ENCODE data around the gene BCL10.

Gene BCL10

DNA sequence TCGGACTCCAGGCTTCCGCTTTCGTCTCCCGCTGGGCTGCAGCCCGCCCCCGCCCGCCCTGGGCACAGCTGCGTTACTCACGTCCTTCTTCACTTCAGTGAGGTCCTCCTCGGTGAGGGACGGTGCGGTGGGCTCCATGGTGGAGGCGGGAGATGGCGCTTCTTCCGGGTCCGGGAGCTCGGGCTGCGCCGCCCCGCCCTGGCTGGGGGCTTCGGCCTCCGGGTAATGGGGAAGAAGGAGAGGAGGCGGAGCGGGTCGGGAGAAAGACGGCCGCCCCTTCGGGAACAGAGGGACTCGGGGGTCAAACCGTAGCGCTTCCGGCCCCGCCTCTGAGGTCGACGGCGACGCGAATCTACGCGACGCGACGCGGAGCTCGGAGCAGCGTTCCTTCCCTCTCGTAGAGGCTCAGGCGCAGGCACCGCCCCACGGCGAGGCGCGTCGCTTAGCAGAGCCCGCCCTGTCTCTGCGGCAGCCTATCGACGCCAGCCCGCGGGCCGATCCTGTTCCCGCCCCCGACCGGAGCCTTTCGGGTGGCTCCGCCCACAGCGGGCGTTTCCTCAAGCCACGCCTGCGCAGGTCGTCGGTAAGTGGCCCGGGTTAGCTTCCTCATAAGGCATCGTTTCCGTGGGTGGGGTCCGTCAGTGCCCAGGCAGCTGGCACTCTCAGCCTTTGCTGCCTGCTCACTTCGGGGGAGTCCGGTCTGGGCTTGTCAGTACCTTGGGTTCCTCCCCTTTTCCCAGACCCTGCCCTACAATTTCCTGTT is at the start of gene BCL10:
Gene BCL10, minus strand, starts transcription at position 418 of the 763 bp plus-strand sequence. Its CDS starts 280 bp downstream, at position 138.
- peak; percentile 99 for DNase-seq

DNA sequence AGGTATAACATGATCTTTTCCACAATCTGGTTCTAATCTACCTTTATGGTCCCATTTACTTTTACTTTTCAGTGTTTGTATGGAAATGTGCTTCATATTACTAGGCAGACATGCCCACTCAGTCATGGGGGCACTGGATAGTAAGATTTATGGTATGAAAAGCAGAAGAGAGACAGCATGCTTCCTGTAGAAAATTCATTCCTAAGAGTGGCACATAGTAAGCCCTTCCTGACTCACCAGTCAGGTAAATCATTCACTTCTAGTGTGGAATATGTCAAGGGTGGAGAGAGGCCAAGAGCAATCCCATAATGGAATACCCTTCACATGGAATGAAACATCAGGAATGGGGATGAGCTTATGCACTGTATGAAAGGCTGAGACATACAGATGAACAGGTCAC is 49.5 kb upstream of the BCL10 start:
- DNase-seq, result no peak

DNA sequence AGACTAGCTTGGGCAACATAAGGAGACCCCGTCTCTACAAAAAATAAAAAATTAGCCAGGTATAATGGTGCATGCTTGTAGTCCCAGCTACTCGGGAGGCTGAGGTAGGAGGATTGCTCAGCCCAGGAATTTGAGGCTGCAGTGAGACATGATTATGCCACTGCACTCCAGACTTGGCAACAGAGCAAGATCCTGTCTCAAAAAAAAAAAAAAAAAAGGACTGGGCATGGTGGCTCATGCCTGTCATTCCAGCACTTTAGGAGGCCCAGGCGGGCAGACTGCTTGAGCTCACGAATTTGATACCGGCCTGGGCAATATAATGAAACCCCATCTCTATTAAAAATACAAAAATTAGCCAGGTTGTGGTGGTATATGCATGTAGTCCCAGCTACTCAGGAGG is 47.3 kb upstream of the BCL10 start:
- DNase-seq, result no peak

DNA sequence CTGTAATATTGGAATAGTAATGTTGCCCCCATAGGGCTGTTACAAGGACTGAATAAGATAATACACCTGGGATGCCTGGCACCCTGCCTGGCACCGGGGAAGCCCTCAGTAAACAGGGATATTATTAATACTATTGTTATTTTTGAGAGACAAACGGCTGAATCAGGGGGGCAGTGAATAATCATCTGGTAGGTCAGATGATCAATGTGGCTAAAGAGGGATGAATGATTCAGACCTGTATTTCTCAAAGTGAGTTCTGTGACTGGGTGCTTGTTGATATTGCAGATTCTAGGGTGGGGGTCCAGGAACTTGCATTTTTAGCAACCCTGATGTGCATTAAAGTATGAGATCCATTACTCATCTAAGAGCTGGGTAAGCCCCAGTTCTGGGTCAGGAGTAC is 46.2 kb upstream of the BCL10 start:
- no peak for DNase-seq

DNA sequence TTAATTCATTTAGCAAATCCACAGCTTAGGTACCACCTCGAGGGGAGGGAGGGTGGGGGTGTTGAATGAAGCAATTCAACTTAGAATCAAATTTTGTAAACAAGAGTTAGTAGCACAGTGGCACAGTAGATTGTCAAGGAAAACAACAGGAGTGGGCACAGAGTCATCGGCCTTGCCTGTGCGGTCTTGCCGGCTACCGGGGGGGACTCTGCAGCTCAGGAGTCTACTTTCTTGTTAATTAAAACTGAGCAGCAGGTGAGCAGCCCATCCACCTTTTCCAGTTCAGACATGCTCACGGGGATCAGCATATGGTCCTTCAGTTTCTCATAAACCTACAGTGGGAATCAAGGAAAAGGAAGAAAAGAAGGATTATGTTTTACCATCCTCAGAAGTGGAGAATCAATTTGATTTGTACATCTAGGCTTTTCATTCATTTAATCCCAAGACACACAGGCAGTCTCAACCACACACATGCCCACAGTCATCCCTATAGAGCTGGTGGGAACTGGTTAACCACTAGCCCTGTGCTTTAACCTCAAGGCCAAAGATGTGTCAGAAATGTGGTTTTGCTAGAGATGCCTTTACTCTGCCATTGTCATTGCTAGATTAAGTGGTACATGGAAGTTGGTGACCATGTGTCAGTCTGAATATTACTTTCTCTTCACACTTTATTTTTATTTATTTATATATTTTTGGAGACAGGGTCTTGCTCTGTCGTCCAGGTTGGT is 45.0 kb upstream of the BCL10 start:
- peak; percentile 62 for DNase-seq

DNA sequence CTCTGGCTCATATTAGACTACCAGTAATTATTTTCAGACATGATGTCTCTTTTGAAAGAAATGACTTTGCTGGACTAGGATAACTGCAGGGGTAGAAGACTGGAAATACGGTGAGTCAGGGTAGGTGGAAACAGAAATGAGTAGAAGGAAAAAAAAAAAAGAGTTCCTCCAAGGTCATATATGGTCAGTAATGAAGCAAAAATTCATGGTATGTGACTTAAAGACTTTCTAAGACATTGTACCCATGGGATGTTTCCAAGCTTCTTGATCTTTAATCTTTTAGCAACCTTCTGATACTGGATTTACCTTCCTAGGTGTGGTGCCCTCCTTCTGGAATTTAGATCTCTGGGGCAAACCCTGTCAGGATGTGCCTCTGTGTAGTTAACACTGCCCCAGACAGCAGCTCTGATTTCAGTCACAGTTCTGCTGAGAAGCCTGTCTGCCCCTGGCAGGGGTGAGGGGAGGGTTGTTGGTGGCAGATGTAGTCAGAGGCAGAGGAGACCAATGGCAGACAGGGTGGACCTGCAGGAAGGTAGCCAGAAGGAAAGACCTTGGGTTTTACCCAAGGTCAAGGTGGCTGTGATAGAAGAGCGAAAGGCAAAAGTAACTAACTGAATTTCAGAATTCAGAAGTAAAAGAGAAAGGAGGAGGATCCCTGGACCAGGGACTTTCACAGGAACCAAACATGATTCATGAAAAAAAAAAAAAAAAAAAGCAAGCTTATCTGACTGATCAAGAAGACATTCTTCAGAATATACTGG is 44.1 kb upstream of the BCL10 start:
- DNase-seq, result no peak

DNA sequence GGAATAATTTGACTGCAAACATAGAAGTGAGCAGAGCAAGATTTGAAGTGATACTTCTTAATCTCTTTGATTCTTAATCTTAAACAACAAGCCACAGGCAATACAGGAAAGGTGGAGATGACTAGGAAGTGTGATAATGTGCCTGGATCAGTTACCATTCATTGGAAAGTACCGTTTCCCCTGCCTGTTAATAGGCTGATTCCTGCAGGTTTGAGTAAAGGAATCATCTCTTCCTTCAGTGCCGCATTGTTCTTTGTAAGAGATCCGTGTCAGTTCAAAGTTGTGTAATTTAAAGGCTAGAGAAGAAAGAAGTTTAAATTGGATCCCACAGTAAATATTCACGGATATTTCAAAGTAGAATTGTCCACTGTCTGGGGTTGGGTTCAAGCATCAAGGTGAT is 43.5 kb upstream of the BCL10 start:
- no peak for DNase-seq

DNA sequence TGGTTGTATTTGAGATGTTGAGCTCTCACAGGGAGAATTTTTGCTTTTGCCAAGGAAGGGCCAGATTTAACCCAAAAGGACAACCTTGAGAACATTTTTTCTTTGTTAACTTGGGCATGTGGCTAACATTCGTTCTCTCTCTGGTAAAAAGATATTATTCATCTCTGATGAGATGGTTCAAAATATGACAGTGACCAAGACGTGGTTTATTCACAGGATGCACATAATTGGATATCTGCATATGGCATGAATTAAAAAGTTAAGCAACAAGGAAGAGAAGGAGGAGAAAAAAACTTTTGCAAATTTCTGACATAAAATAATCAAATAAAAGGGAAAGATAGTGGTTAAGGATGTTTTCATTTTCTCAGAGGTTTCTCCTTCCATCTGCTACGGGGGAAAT is 43.1 kb upstream of the BCL10 start:
- no peak for DNase-seq

DNA sequence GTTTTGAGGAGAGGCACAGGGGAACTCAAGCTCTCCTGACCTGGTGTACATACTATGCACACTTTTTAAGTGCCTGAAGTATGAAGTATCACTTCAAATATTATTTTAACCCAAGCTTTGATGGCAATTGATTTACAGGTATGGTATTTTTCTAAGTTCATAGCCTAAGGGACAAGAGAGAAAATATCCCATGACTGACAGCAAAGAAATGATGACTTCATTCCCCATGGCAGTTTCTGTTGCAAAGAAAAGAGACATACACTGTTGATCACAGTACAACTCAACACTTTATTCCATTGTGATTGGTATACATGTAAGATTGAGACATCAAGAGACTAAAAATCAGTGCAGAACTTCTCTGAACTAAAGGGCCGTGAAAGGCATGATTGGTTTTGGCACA is 41.8 kb upstream of the BCL10 start:
- DNase-seq, result no peak

DNA sequence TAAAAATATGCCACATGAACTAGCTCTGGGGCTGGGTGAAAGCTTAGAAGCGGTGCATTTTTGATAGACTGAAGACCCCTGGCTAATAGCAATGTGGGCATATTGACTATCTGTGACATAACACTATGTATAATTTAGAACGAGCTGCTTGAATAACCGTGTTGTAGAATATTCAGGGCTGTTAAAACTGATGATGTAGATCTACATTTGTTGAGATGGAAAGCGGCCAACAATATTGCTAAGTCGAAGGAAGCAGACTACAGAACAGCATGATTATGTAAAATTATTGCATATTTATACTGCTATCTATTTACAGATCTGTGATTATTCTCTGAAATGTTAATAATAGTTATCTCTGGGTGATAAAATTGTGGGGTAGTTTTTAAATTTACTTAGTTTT is 41.1 kb upstream of the BCL10 start:
- DNase-seq, result no peak

DNA sequence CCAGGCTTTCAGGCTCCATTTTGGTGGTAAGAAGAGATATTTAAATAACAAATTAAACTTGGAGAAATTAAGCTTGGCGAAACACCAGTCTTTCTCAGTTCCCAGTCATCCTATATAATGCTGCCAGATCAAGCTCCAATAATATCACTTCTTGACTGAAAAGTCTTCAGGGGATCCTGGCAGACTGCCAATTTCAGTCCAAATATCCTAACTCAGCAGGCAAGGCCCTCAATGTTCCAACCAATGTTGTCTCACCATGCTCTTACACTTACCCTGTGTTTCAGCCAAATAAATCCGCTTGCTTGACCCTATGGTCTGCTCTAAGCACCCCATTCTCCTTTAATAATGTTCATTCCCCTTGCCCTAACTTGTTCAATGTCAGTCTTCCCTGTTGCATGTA is 39.9 kb upstream of the BCL10 start:
- no peak for DNase-seq

DNA sequence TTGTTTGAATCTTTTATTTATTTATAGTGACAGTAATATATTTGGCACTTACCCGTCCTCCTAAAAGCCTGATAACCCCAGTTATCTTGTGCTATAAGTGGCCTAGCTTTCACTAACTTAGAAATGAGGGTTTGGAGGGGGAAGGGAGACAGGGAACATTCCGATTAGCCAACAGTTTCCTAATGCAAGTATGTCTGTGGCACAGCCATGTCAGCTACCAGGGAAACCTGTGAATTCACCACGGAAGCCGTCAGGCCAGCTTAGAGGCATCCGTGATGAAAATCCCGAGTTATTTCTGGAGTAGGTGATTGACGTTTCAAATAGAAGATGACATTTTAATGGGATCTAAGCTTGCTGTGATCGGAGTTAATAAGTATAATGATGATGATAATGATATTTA is 39.4 kb upstream of the BCL10 start:
- DNase-seq, result no peak

DNA sequence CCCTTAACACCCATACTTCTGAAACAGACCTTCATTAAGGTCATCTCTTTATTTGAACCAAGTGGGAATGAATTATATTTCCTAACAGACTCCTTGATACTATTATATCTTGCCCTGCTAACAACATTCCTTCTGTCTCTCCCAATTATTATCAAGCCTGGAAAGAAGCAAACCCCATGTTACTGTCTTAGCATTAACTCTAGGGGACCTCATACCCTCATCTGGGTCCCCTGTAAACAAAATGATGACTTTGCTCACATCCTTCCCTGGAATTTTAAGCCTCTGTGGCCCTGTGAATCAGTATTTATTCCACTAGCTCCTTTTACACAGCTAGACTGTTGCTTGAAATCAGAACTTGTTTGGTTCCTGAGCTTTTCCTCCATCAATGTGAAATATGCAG is 38.3 kb upstream of the BCL10 start:
- DNase-seq, result no peak

DNA sequence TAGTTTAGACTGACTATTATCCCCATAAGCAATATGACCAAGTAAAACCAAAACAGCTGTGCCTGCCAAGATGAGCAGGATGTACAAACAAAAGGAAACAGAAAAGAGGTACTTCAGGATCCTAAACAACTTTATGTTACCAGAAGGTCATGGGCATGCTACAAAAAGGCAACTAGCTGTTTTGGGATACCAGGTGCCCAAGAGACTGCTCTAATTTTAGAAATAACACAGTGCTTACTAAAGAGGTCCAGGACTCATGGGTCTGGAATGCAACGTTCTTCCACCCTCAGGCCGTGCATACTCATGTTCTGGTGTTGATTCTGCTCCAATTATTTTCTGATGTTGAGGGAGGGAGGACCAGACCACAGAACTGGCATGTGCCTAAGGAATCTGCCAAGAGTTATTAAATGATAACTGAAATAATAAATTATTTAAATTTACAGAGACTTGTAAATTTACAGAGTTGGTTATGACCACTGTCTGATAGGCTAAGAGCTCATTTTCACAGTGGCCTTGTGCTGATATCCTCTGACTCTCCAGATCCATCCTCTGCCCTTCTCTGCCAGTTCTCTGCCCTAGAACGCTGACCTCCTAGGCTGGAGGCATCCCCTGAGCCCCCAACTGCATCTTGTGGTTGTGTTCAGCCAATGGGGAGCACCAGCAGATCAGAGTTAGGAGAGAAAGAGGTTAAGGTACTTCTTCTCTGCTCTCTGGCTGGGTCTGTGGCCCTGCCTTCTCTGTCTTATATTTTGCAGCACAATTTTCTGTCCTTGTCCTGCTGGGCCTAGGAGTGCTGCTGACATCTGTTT is 37.7 kb upstream of the BCL10 start:
- no peak for DNase-seq

DNA sequence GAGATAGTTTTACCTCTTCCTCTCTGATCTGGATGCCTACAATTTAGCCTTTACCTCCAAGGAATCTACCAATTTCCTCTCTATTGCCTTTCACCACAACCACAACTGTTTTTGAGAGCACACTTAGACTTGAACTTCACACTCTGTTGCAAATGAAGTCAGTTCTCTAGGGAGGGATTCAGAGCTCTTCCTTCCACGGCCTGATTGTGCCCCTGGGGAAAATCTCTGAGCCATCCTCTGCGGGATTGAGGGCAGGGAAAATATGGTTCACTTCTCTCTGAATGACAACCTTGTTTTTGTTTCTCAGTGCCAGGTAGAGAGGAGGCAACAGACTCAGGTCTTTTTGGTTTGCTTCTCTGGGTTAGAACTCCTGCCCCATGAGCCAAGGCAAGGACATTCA is 35.4 kb upstream of the BCL10 start:
- DNase-seq, result no peak

DNA sequence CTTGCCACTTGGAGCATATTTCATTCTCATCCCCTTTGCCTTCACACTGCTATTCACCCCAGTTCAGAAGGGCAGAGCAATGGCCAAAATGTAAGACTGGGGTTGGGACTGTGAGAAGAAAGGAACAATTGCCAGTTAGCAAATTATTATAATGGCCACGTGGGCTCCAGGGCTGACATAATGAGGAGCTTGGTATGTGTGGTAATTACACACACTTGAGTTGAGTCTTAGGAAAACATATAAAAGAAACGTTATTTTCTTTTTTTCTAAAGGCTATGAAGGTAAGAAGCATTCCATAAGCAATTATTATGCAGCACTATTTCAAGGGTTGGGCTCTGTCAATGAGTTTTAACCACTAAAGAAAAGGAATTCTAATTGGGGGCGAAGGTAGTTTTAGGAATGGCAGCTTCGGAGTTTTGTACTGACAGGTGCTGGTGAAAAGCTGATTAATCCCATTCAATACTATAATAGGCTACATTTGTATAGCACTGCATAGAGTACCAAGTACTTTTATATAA is 32.5 kb upstream of the BCL10 start:
- no peak for DNase-seq

DNA sequence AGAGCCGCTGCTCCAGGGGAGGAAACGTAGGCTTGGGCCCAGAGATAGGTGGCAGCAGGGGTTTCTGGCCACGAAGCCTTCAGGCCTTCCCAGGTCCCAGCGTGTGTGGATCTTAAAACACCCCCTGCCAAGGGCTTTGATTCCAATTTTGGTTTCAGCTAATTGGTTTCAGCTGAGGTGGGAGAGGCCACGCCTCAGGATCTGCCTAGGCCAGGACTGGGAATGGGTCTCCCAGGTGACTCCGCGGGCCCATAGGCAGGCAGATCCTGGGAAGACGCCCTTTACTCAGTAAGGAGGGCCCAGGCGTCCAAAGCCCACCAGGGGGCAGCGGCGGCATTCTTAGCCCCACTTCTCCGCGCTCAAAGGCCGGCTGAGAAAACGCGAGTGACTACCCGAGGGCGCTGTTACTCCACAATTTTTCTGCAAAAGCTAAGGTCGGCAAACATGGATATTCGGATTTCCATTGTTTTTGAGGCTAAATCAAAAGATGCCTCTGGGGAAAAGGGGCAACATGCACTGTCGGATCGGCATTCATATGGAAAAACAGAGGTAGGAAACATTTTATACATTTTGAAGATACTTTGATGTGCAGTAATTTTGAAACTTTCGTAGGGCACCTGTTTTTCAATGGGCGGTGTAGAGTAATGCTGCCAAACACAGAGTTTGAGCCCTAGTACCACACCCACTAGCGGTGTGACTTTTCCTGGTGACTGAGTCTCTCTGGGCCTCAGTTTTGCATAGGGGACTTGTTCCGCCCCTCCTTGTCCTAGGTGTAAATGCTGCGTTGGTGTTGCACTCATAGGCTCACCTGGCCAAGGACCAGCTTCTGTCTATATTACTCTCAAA is 31.8 kb upstream of the BCL10 start:
- peak; percentile 90 for DNase-seq

DNA sequence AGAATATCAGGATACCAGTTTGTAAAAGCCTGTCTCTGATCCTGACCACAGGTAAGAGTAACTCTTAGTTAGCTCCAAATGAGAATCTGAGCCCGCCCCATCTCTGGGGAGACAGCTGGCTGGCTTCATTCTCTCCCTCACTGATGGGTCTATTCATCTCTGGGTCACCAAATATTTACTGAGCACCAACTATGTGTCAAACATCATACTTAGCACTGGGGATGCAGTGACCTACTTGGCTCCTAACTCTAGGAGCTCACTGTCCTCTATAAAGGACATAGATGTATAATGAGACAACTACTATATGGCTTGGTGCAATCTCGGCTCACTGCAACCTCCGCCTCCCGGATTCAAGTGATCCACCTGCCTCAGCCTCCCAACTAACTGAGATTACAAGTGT is 29.8 kb upstream of the BCL10 start:
- DNase-seq, result no peak

DNA sequence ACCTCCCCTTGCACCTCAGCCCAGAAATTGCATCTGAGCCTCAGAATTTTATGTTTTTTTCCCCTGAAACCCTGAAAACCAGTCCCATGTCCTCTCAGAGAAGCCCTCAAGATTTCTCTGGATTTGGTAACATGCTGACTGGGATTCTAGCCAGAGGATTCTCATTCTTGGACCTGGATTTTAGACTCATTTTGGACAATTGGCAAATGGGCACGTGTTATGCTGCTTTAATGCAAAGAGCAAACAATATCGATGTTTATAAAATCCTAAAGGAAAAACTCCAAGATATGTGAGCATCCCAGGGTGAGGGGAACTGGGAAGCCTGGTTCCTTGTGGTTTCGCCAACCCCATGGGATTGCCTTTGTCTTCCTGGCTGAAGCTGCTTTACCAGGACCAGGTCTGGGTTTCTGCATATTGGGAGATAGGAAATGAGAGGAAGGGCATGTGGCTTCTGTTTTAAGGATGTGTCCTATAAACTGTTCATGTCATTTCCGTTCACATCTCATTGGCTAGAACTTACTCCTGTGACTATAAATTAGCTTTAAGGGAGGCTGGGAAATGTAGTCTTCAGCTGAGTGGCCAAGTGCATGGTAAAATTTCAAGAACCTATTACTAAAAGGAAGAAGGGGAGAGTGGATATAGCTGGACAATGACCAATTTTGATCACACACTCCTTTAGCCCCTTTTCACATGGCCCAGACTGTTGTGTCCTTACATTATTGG is 27.2 kb upstream of the BCL10 start:
- DNase-seq, result no peak

DNA sequence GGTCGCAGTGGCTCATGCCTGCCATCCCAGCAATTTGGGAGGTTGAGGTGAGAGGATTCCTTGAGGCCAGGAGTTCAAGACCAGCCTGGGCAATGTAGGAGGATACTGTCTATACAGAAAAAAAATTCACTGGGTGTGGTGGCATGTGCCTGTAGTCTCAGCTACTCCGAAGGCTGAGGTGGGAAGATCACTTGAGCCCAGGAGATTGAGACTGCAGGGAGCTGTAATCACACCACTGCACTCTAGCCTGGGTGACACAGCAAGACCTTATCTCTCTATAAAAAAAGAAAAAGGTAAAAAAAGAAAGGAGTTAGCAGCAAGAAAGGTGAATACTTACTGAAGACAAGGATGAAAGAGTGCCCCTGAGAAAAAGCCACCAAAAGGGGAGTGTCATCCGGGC is 23.7 kb upstream of the BCL10 start:
- no peak for DNase-seq

Data from hematopoietic multipotent progenitor cell treated with erythropoietin and hydrocortisone succinate and interleukin-3 and kit ligand, for 4 days (in vitro differentiated cells).